Astrocyte of the spinal cord (primary cell): Measurements from ENCODE around the gene BCKDHB.

Experiments
- DNase-seq: peaks from one replicate; pipeline ENCODE4 v3.0.0; 2011; ENCODE audit warnings: low read depth, low spot score
- H3K4me3 ChIP-seq: 2 replicates; pipeline ENCODE4 v1.5.1; 2011; ENCODE audit warnings: low read depth, mild to moderate bottlenecking, low read length, moderate library complexity
- CTCF ChIP-seq: IDR thresholded peaks from 2 replicates; pipeline ENCODE4 v1.5.1; 2012; ENCODE audit warnings: low read depth, mild to moderate bottlenecking, low read length, inconsistent platforms
- in situ Hi-C: cut with HindIII; loops from 2 replicates; pipeline ENCODE4 v1.10.0; 2017; ENCODE audit warnings: low sequenced_read_pairs

The BCKDHB gene

DNA sequence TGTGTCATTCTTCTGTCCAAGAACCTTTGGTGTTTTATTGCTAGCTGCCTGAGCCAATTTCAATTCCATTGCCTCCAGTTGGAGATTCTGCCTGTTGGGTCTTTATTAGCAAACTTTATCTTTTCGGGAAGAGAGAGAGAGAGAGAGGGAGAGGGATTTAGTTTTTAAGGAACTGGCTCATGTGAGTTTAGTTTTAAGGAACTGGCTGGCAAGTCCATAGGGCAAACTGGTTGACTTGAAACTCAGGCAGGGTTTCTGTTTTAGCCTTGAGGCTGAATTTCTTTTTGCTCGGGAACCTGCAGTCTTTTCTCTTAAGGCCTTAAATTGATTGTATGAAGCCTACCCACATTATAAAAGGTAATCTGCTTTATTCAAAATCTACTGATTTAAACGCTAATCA is 23.0 kb downstream of the BCKDHB start:
- H3K4me3 ChIP-seq, result no peak overlapping the region
- no peak for TF ChIP-seq CTCF
- no peak for DNase-seq
- in situ Hi-C loops, result no loop called here

DNA sequence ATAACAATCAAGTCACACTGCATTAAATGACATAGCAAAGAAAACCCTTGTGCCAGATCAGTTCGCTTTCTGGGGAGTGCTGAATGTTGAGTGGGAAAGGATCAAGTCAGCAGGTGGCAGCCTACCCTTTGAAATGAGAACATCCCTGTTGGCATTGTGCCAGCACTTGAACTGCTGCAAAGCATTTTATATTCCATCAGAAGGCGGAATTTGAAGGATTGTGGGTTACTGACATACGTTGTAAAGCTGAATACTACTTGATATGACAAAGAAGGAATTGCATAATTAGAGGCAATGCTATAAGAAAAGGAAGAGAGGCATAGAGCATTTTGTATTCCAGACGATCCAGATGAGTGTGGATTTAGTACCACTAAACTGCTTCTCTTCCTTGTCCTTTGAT is 26.5 kb downstream of the BCKDHB start:
- H3K4me3 ChIP-seq, result no peak overlapping the region
- in situ Hi-C loops, result no loop called here
- peak; percentile 63 for TF ChIP-seq CTCF
- peak; percentile 69 for DNase-seq

DNA sequence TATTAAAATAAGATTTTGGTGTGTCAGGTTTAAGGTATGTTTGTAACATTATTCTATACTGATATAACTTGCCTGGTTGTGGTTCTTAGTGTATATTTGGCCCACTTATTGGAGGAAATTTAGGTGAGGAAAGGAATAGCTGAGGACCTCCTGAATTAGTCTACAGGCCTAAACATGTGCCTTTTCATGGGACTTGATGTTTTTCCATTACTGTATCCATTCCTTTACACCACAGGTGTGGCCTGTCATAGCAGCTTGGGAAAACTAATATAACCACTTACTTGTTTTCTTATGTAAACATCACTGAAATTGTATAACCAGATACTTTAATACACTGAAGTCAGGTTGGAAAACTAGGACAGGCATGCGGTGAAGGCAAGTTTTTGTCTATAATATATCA is 27.6 kb downstream of the BCKDHB start:
- H3K4me3 ChIP-seq, result no peak overlapping the region
- no peak for TF ChIP-seq CTCF
- in situ Hi-C loops, result no loop called here
- no peak for DNase-seq

DNA sequence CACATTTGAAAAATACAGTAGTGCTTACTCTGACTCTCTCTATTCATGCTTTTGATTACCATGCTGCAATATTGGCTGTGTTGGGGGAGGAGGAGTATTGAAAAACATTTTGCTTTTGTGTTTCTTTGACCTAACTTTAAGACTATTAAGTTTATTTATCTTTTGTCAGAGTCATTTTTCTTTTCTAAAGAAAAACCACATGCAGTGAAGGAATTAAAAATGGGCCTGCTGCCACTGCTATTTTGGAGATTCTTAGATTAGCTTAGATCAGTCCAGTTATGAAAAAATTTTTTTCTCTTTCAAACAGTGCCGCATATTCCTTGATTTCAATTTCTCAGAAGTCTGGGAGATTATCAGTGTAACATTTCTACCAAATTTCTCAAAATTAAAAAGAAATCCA is 36.1 kb downstream of the BCKDHB start:
- no peak for TF ChIP-seq CTCF
- H3K4me3 ChIP-seq, result no peak overlapping the region
- in situ Hi-C loops, result no loop called here
- peak; percentile 36 for DNase-seq

GRCh38 chr6:80143419-80143937 is 37.0 kb downstream of the BCKDHB start:
- H3K4me3 ChIP-seq, result no peak overlapping the region
- no peak for TF ChIP-seq CTCF

DNA sequence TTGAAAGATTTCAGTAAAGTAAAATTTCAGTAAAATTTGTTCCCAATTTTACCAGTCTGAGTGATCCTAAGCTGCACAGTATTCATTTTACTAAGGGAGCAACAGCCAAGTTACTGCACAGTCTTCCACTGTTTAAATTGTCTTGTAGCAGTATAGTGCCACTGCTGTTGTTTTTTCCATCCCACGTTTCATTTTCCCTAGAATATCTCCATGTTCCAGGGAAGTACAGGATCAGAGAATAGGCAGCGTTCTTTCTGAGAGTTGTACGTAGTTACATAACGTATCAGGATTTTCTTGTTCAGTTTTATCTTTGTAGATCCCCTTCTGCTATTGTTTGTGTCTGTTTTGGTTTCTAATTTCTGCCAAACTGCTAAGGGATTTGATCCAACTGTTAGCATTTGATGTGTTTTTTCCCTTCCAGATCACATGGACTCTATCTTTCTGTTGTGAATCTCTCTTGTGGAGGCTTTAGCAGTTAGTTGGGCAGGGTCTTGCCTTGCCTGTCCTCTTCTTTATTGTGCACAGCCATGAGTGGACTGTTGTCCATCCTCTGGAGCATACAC is 38.4 kb downstream of the BCKDHB start:
- in situ Hi-C loops, result no loop called here
- TF ChIP-seq CTCF, result no peak
- DNase-seq, result no peak
- no peak overlapping the region for H3K4me3 ChIP-seq

More at GRCh38 chr6:80143419-80143937, 37.0 kb downstream of the BCKDHB start:
- peak; percentile 94 for DNase-seq
- in situ Hi-C loops, result no loop called here
